ENCODE measurements around the gene NUDT3. TPM values are rescaled to one million over a fixed set of nuclear protein-coding genes. Genes with fewer than 3 reads are reported as not detected.
"Not testable (repeated sequence)": the region's sequence is repeated elsewhere in the genome, so short reads cannot be mapped to it uniquely, and the experiment has no call there.

Gene NUDT3
- total RNA-seq, 1 experiment from 2014 or later = 14.1 TPM

- Histone ChIP-seq H3K36me3 (peaks cover 44% of the 10 kb centered on the region), H3K27ac (no peak overlapping the region)
- peak in 1 of 2 experiments; percentile 24 for DNase-seq
These were observed 22.8 kb upstream of the NUDT3 start for GRCh38 chr6:34414999-34415858.

GRCh38 chr6:34412643-34413214 lies 20.3 kb upstream of the NUDT3 start:
- Histone ChIP-seq H3K9me3 (replicated peaks) (no peaks in the 10 kb centered on the region), H3K36me3 (peaks cover 19% of the 10 kb centered on the region), H3K27me3 (no peaks in the 10 kb centered on the region), H3K4me3 (no peak overlapping the region), H3K27ac (no peak overlapping the region), H3K4me1 (no peaks in the 10 kb centered on the region)
- DNase-seq = no peak

More at GRCh38 chr6:34414999-34415858, 22.8 kb upstream of the NUDT3 start:
- Histone ChIP-seq H3K9me3 (replicated peaks) (no peaks in the 10 kb centered on the region), H3K4me3 (no peak overlapping the region), H3K4me1 (no peaks in the 10 kb centered on the region), H3K27me3 (no peaks in the 10 kb centered on the region)

- DNase-seq = no peak
- Histone ChIP-seq H3K9me3 (replicated peaks) (no peaks in the 10 kb centered on the region), H3K27me3 (no peaks in the 10 kb centered on the region), H3K27ac (no peak overlapping the region), H3K36me3 (peaks cover 12% of the 10 kb centered on the region), H3K4me3 (no peak overlapping the region), H3K4me1 (no peaks in the 10 kb centered on the region)
These were observed 19.5 kb upstream of the NUDT3 start for GRCh38 chr6:34412016-34412415.

- not testable (repeated sequence) for H3K4me3 ChIP-seq; H3K36me3 ChIP-seq; H3K27me3 ChIP-seq; H3K4me1 ChIP-seq; DNase-seq; H3K27ac ChIP-seq; H3K9me3 ChIP-seq (replicated peaks)
These were observed 15.4 kb upstream of the NUDT3 start for GRCh38 chr6:34407915-34408314.

- no peaks in the 10 kb centered on the region for H3K36me3 ChIP-seq
- no peak for DNase-seq
- H3K27me3 ChIP-seq = no peaks in the 10 kb centered on the region
- no peak overlapping the region for H3K4me3 ChIP-seq
- H3K27ac ChIP-seq = no peak overlapping the region
- peaks cover 3% of the 10 kb centered on the region; the same call in 1 of the 2 replicates for H3K9me3 ChIP-seq (replicated peaks)
- H3K4me1 ChIP-seq = no peaks in the 10 kb centered on the region
These were observed 4.0 kb upstream of the NUDT3 start for GRCh38 chr6:34396518-34396917.

- DNase-seq = no peak
- Histone ChIP-seq H3K4me3 (no peak overlapping the region), H3K27me3 (no peaks in the 10 kb centered on the region), H3K27ac (no peak overlapping the region), H3K9me3 (replicated peaks) (peaks cover 3% of the 10 kb centered on the region; the same call in 1 of the 2 replicates), H3K36me3 (no peaks in the 10 kb centered on the region), H3K4me1 (no peaks in the 10 kb centered on the region)
These were observed 1.5 kb upstream of the NUDT3 start for GRCh38 chr6:34393966-34394305.

GRCh38 chr6:34393191-34393965 lies 909 bp upstream of the NUDT3 start:
- no peak overlapping the region for H3K27ac ChIP-seq
- no peaks in the 10 kb centered on the region for H3K36me3 ChIP-seq
- H3K4me1 ChIP-seq = no peaks in the 10 kb centered on the region
- H3K9me3 ChIP-seq (replicated peaks) = peaks cover 3% of the 10 kb centered on the region; the same call in 1 of the 2 replicates
- DNase-seq = no peak
- H3K4me3 ChIP-seq = peak overlapping the region; percentile 89
- H3K27me3 ChIP-seq = no peaks in the 10 kb centered on the region

GRCh38 chr6:34391786-34392496 lies 528 bp downstream of the NUDT3 start:
- H3K4me3 ChIP-seq = peak overlapping the region; percentile 89
- no peaks in the 10 kb centered on the region for H3K4me1 ChIP-seq
- peak overlapping the region; percentile 79 for H3K27ac ChIP-seq
- H3K36me3 ChIP-seq = no peaks in the 10 kb centered on the region
- H3K9me3 ChIP-seq (replicated peaks) = peaks cover 3% of the 10 kb centered on the region; the same call in 1 of the 2 replicates
- peak; percentile 68 to 80 for DNase-seq
- no peaks in the 10 kb centered on the region for H3K27me3 ChIP-seq

GRCh38 chr6:34391473-34391785 lies 1.0 kb downstream of the NUDT3 start:
- H3K4me1 ChIP-seq = no peaks in the 10 kb centered on the region
- H3K27ac ChIP-seq = peak overlapping the region; percentile 79
- H3K36me3 ChIP-seq = no peaks in the 10 kb centered on the region
- H3K27me3 ChIP-seq = no peaks in the 10 kb centered on the region
- DNase-seq = no peak
- peak overlapping the region; percentile 89 for H3K4me3 ChIP-seq
- peaks cover 1% of the 10 kb centered on the region; the same call in 1 of the 2 replicates for H3K9me3 ChIP-seq (replicated peaks)

- Histone ChIP-seq H3K4me3 (peak overlapping the region; percentile 89), H3K36me3 (no peaks in the 10 kb centered on the region), H3K27ac (peak overlapping the region; percentile 79), H3K9me3 (replicated peaks) (no peaks in the 10 kb centered on the region), H3K27me3 (no peaks in the 10 kb centered on the region), H3K4me1 (no peaks in the 10 kb centered on the region)
- DNase-seq = peak; percentile 59 to 79
These were observed 1.7 kb downstream of the NUDT3 start for GRCh38 chr6:34390531-34391472.

GRCh38 chr6:34389034-34389433 lies 3.4 kb downstream of the NUDT3 start:
- Histone ChIP-seq H3K27me3 (no peaks in the 10 kb centered on the region), H3K4me3 (no peak overlapping the region), H3K4me1 (no peaks in the 10 kb centered on the region), H3K36me3 (no peaks in the 10 kb centered on the region), H3K9me3 (replicated peaks) (no peaks in the 10 kb centered on the region), H3K27ac (no peak overlapping the region)
- DNase-seq = no peak

- H3K36me3 ChIP-seq = no peaks in the 10 kb centered on the region
- DNase-seq = no peak
- H3K4me3 ChIP-seq = no peak overlapping the region
- H3K4me1 ChIP-seq = no peaks in the 10 kb centered on the region
- H3K27ac ChIP-seq = no peak overlapping the region
- no peaks in the 10 kb centered on the region for H3K9me3 ChIP-seq (replicated peaks)
- H3K27me3 ChIP-seq = no peaks in the 10 kb centered on the region
These were observed 4.0 kb downstream of the NUDT3 start for GRCh38 chr6:34388421-34388820.

- Histone ChIP-seq H3K27ac (no peak overlapping the region), H3K36me3 (no peaks in the 10 kb centered on the region), H3K27me3 (no peaks in the 10 kb centered on the region), H3K9me3 (replicated peaks) (no peaks in the 10 kb centered on the region), H3K4me3 (no peak overlapping the region), H3K4me1 (no peaks in the 10 kb centered on the region)
- DNase-seq = peak; percentile 12 to 24
These were observed 5.9 kb downstream of the NUDT3 start for GRCh38 chr6:34386316-34387137.

All from SJCRH30 (cell line).